DOHH2 (cell line): ENCODE measurements around the gene ENTPD8.

Experiments
- H3F3A ChIP-seq: fragments of 200-600 bp; sonication (generic), shearing (Covaris generic); 2 replicates; pipeline ENCODE4 v1.6.0; 2016; ENCODE audit warnings: antibody characterized with exemption, mild to moderate bottlenecking; ENCODE audit not compliant: control insufficient read depth, insufficient read depth
- H3K27ac ChIP-seq: fragments of 200-600 bp; sonication (generic); 2 replicates; pipeline ENCODE4 v1.5.1; 2014; ENCODE audit warnings: low read depth, mild to moderate bottlenecking, low read length, moderate library complexity
- H3K27me3 ChIP-seq: fragments of 200-600 bp; sonication (generic); 2 replicates; pipeline ENCODE4 v1.6.1; 2014; ENCODE audit warnings: mild to moderate bottlenecking, low read length, mixed read lengths; ENCODE audit not compliant: control insufficient read depth
- H3K36me3 ChIP-seq: fragments of 200-600 bp; sonication (generic); 2 replicates; pipeline ENCODE4 v1.6.1; 2014; ENCODE audit warnings: mild to moderate bottlenecking, low read length, moderate library complexity, mixed read lengths; ENCODE audit not compliant: control insufficient read depth
- H3K4me1 ChIP-seq: fragments of 200-600 bp; sonication (generic); 2 replicates; pipeline ENCODE4 v1.6.1; 2014; ENCODE audit warnings: mild to moderate bottlenecking, low read length, mixed read lengths; ENCODE audit not compliant: control insufficient read depth
- H3K4me2 ChIP-seq: fragments of 200-600 bp; sonication (generic); 2 replicates; pipeline ENCODE4 v1.6.0; 2014; ENCODE audit warnings: mild to moderate bottlenecking, low read length, moderate library complexity
- H3K4me3 ChIP-seq: fragments of 200-600 bp; sonication (generic); 2 replicates; pipeline ENCODE4 v1.5.1; 2014; ENCODE audit warnings: mild to moderate bottlenecking, low read length, mixed read lengths
- H3K79me2 ChIP-seq: fragments of 200-600 bp; sonication (generic); 2 replicates; pipeline ENCODE4 v1.6.1; 2014; ENCODE audit warnings: mild to moderate bottlenecking, low read length, mixed read lengths; ENCODE audit not compliant: control insufficient read depth
- H3K9me2 ChIP-seq: fragments of 200-600 bp; sonication (generic); replicated peaks from 2 replicates; pipeline ENCODE4 v1.6.1; 2014; ENCODE audit warnings: mild to moderate bottlenecking, low read length, mixed read lengths; ENCODE audit not compliant: control insufficient read depth
- H3K9me3 ChIP-seq: fragments of 200-600 bp; sonication (generic); 2 replicates; pipeline ENCODE4 v1.6.1; 2014; ENCODE audit warnings: antibody characterized with exemption, low read length, mixed read lengths; ENCODE audit not compliant: control insufficient read depth, insufficient read depth
- H4K20me1 ChIP-seq: fragments of 200-600 bp; sonication (generic); 2 replicates; pipeline ENCODE4 v1.6.0; 2014; ENCODE audit warnings: low read depth, mild to moderate bottlenecking, antibody characterized with exemption, low read length, moderate library complexity; ENCODE audit not compliant: control insufficient read depth, insufficient read depth
- EZH2phosphoT487 ChIP-seq: fragments of 200-600 bp; sonication (generic); IDR thresholded peaks from 2 replicates; pipeline ENCODE4 v1.6.1; 2017; ENCODE audit warnings: borderline replicate concordance, mild to moderate bottlenecking, antibody characterized with exemption, low read length, moderate library complexity, mixed read lengths
- TF ChIP-seq, protein P1 (sequence below): fragments of 200-600 bp; sonication (generic); IDR thresholded peaks from one replicate; pipeline ENCODE4 v1.5.1; 2014; ENCODE audit warnings: antibody characterized with exemption, mild to moderate bottlenecking, low read depth, low read length; ENCODE audit not compliant: poor library complexity, severe bottlenecking

Gene ENTPD8

GRCh38 chr9:137461663-137462395, 20.7 kb upstream of the ENTPD8 start:
- H3F3A ChIP-seq = no peaks in the 10 kb centered on the region
- H3K4me2 ChIP-seq = peak overlapping the region; percentile 62
- peaks cover 20% of the 10 kb centered on the region for H3K79me2 ChIP-seq
- TF ChIP-seq EZH2phosphoT487 = no peak
- TF ChIP-seq, protein P1, sequence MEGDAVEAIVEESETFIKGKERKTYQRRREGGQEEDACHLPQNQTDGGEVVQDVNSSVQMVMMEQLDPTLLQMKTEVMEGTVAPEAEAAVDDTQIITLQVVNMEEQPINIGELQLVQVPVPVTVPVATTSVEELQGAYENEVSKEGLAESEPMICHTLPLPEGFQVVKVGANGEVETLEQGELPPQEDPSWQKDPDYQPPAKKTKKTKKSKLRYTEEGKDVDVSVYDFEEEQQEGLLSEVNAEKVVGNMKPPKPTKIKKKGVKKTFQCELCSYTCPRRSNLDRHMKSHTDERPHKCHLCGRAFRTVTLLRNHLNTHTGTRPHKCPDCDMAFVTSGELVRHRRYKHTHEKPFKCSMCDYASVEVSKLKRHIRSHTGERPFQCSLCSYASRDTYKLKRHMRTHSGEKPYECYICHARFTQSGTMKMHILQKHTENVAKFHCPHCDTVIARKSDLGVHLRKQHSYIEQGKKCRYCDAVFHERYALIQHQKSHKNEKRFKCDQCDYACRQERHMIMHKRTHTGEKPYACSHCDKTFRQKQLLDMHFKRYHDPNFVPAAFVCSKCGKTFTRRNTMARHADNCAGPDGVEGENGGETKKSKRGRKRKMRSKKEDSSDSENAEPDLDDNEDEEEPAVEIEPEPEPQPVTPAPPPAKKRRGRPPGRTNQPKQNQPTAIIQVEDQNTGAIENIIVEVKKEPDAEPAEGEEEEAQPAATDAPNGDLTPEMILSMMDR = peak; percentile 49
- H4K20me1 ChIP-seq = no peaks in the 10 kb centered on the region; the same call in 1 of the 2 replicates
- H3K4me1 ChIP-seq = peaks cover 60% of the 10 kb centered on the region
- peaks cover 19% of the 10 kb centered on the region for H3K36me3 ChIP-seq
- peak overlapping the region; percentile 78 for H3K4me3 ChIP-seq
- no peaks in the 10 kb centered on the region for H3K27me3 ChIP-seq
- no peaks in the 10 kb centered on the region for H3K9me2 ChIP-seq
- peak overlapping the region; percentile 82 for H3K27ac ChIP-seq
- H3K9me3 ChIP-seq = no peaks in the 10 kb centered on the region

GRCh38 chr9:137461316-137461662, 20.1 kb upstream of the ENTPD8 start:
- no peaks in the 10 kb centered on the region for H3K9me2 ChIP-seq
- H3K9me3 ChIP-seq = no peaks in the 10 kb centered on the region
- peaks cover 65% of the 10 kb centered on the region for H3K4me1 ChIP-seq
- no peaks in the 10 kb centered on the region for H3F3A ChIP-seq
- peak overlapping the region; percentile 78 for H3K4me3 ChIP-seq
- no peaks in the 10 kb centered on the region; the same call in 1 of the 2 replicates for H4K20me1 ChIP-seq
- H3K4me2 ChIP-seq = peak overlapping the region; percentile 62
- no peaks in the 10 kb centered on the region for H3K27me3 ChIP-seq
- peak overlapping the region; percentile 82 for H3K27ac ChIP-seq
- TF ChIP-seq EZH2phosphoT487 = no peak
- TF ChIP-seq, protein P1 = no peak
- peaks cover 24% of the 10 kb centered on the region for H3K36me3 ChIP-seq
- peaks cover 20% of the 10 kb centered on the region for H3K79me2 ChIP-seq

GRCh38 chr9:137460363-137461315, 19.5 kb upstream of the ENTPD8 start:
- Histone ChIP-seq H3K9me2 (no peaks in the 10 kb centered on the region), H3K4me1 (peaks cover 72% of the 10 kb centered on the region), H3K9me3 (no peaks in the 10 kb centered on the region), H3K79me2 (peaks cover 20% of the 10 kb centered on the region), H4K20me1 (no peaks in the 10 kb centered on the region; the same call in 1 of the 2 replicates), H3K27ac (peak overlapping the region; percentile 82; the same call in 1 of the 2 replicates), H3F3A (no peaks in the 10 kb centered on the region), H3K4me3 (peak overlapping the region; percentile 88), H3K36me3 (peaks cover 31% of the 10 kb centered on the region), H3K27me3 (no peaks in the 10 kb centered on the region), H3K4me2 (peak overlapping the region; percentile 62)
- no peak for TF ChIP-seq EZH2phosphoT487
- TF ChIP-seq, protein P1 = no peak
